IMR-90 (cell line): Measurements from ENCODE around the gene PTS.

ENCODE experiments used
- CTCF ChIP-seq: conservative IDR thresholded peaks from 2 replicates; pipeline ENCODE4 v1.5.1; 2012; ENCODE audit warnings: mild to moderate bottlenecking, low read depth, low read length, improper control_type of control experiment
- MXI1 ChIP-seq: IDR thresholded peaks from 2 replicates; pipeline ENCODE4 v1.6.1; 2012; ENCODE audit warnings: low read depth, mild to moderate bottlenecking, low read length, moderate library complexity, borderline replicate concordance
- NFE2L2 ChIP-seq: fragments of 150-350 bp; IDR thresholded peaks from 2 replicates; pipeline ENCODE4 v1.6.1; 2016; ENCODE audit warnings: low read depth, mild to moderate bottlenecking, low read length

GRCh38 chr11:112247201-112247600, 21.0 kb downstream of the PTS start:
- TF ChIP-seq CTCF (no peak), NFE2L2 (peak; percentile 82), MXI1 (no peak)
